ENCODE data around the gene DLL3. TPM values are rescaled to one million over a fixed set of nuclear protein-coding genes. Genes with fewer than 3 reads are reported as not detected.
A peak's percentile ranks its signal among the peaks of the same experiment; 100 is the strongest.

DLL3 gene
- total and polyA plus RNA-seq, 2 experiments from 2014 or later: 9.8 to 15.6 TPM

GRCh38 chr19:39481676-39482075 lies 17.1 kb upstream of the DLL3 start:
- Histone ChIP-seq H3K4me1 (ENCODE audit: insufficient read depth) (peaks cover 12% of the 10 kb centered on the region), H3K4me2 (peak overlapping the region; percentile 100), H3K36me3 (ENCODE audit: insufficient read depth) (peaks cover 13% of the 10 kb centered on the region; the same call in 1 of the 2 replicates), H2AFZ (no peak overlapping the region), H3F3A (replicated peaks; ENCODE audit: low read depth) (peaks cover 23% of the 10 kb centered on the region), H3K9me2 (ENCODE audit: insufficient read depth) (no peaks in the 10 kb centered on the region), H3K4me3 (peak overlapping the region; percentile 98), H3K27me3 (ENCODE audit: insufficient read depth) (no peaks in the 10 kb centered on the region), H4K20me1 (replicated peaks; ENCODE audit: insufficient read depth) (peaks cover 5% of the 10 kb centered on the region), H3K79me2 (replicated peaks; ENCODE audit: insufficient read depth) (peaks cover 26% of the 10 kb centered on the region), H3K27ac (ENCODE audit: low read depth) (peak overlapping the region; percentile 98)
- peaks cover 18% of the 10 kb centered on the region for H3K4me1 Mint-ChIP-seq
- TF ChIP-seq EZH2phosphoT487 (IDR thresholded peaks at IDR 0.05; ENCODE audit: unreplicated experiment) (no peak), REST (IDR thresholded peaks at IDR 0.05; ENCODE audit: unreplicated experiment) (no peak), ZNF331 (CRISPR knock-in tag; IDR thresholded peaks at IDR 0.05; ENCODE audit: low read depth) (no peak), NANOG (IDR thresholded peaks at IDR 0.05; ENCODE audit: borderline replicate concordance) (no peak), ETS1 (IDR thresholded peaks at IDR 0.05) (no peak), POLR2AphosphoS5 (IDR thresholded peaks at IDR 0.05; ENCODE audit: low read depth) (no peak), CTCF (conservative IDR thresholded peaks at IDR 0.05; ENCODE audit: low read depth in 2 of 2) (no peak), CREB1 (CRISPR knock-in tag; IDR thresholded peaks at IDR 0.05; ENCODE audit: low read depth) (no peak), JUNB (IDR thresholded peaks at IDR 0.05; ENCODE audit: unreplicated experiment) (no peak), EZH2 (IDR thresholded peaks at IDR 0.05; ENCODE audit: low read depth, unreplicated experiment) (no peak), ZNF114 (CRISPR knock-in tag; IDR thresholded peaks at IDR 0.05) (no peak), ZNF462 (CRISPR knock-in tag; IDR thresholded peaks at IDR 0.05) (no peak), STAT1 (IDR thresholded peaks at IDR 0.05; ENCODE audit: unreplicated experiment) (no peak)
- DNase-seq (ENCODE audit: low spot score) (no peak), ATAC-seq (no peak)
- H3K9me3 Mint-ChIP-seq: no peaks in the 10 kb centered on the region
- peak overlapping the region; percentile 96 for H3K27ac Mint-ChIP-seq
- H3K27me3 Mint-ChIP-seq (ENCODE audit: insufficient read depth, low read depth, poor library complexity): peaks cover 12% of the 10 kb centered on the region
- peaks cover 51% of the 10 kb centered on the region for H3K36me3 Mint-ChIP-seq (ENCODE audit: low read depth)
- H3K4me3 Mint-ChIP-seq: peak overlapping the region; percentile 96
